Fibroblast of villous mesenchyme (primary cell): ENCODE measurements around the gene VWA3B. TPM values are rescaled to one million over a fixed set of nuclear protein-coding genes. Genes with fewer than 3 reads are reported as not detected.

Source experiments
- DNase-seq: peaks from one replicate; pipeline ENCODE4 v3.0.0-alpha.2; 2010; ENCODE audit warnings: low read depth
- H3K4me3 ChIP-seq: 2 replicates; pipeline ENCODE4 v1.5.1; 2011; ENCODE audit warnings: low read depth, mild to moderate bottlenecking, low read length
- total RNA-seq: library from RNA; depleted of rRNA; stranded (reverse); fragments of >200 nt; gene quantifications from 2 replicates; pipeline ENCODE4 v1.2.3, GENCODE V29; 2012
- TF ChIP-seq, protein P1 (sequence below): IDR thresholded peaks from 2 replicates; pipeline ENCODE4 v1.5.1; 2012; ENCODE audit warnings: low read depth, mild to moderate bottlenecking, low read length; ENCODE audit not compliant: insufficient read depth

VWA3B gene
- total RNA-seq, 1 donor: not detected

- no peak overlapping the region for H3K4me3 ChIP-seq
- TF ChIP-seq, protein P1, sequence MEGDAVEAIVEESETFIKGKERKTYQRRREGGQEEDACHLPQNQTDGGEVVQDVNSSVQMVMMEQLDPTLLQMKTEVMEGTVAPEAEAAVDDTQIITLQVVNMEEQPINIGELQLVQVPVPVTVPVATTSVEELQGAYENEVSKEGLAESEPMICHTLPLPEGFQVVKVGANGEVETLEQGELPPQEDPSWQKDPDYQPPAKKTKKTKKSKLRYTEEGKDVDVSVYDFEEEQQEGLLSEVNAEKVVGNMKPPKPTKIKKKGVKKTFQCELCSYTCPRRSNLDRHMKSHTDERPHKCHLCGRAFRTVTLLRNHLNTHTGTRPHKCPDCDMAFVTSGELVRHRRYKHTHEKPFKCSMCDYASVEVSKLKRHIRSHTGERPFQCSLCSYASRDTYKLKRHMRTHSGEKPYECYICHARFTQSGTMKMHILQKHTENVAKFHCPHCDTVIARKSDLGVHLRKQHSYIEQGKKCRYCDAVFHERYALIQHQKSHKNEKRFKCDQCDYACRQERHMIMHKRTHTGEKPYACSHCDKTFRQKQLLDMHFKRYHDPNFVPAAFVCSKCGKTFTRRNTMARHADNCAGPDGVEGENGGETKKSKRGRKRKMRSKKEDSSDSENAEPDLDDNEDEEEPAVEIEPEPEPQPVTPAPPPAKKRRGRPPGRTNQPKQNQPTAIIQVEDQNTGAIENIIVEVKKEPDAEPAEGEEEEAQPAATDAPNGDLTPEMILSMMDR: no peak
- no peak for DNase-seq
Measured at GRCh38 chr2:98050070-98050469, 36.9 kb upstream of the VWA3B start.

GRCh38 chr2:98058191-98058975, 28.6 kb upstream of the VWA3B start:
- H3K4me3 ChIP-seq: no peak overlapping the region
- DNase-seq: no peak
- TF ChIP-seq, protein P1: no peak

GRCh38 chr2:98060277-98060676, 26.7 kb upstream of the VWA3B start:
- no peak overlapping the region for H3K4me3 ChIP-seq
- TF ChIP-seq, protein P1: no peak
- DNase-seq: no peak

- TF ChIP-seq, protein P1: no peak
- H3K4me3 ChIP-seq: no peak overlapping the region
- no peak for DNase-seq
Measured at GRCh38 chr2:98063291-98063854, 23.6 kb upstream of the VWA3B start.

GRCh38 chr2:98065808-98066207, 21.2 kb upstream of the VWA3B start:
- TF ChIP-seq, protein P1: no peak
- no peak overlapping the region for H3K4me3 ChIP-seq

GRCh38 chr2:98067160-98067559, 19.8 kb upstream of the VWA3B start:
- no peak for DNase-seq
- no peak overlapping the region for H3K4me3 ChIP-seq
- TF ChIP-seq, protein P1: no peak

More at GRCh38 chr2:98065808-98066207, 21.2 kb upstream of the VWA3B start:
- no peak for DNase-seq
